ENCODE data around the gene UFM1.
A peak's percentile ranks its signal among the peaks of the same experiment; 100 is the strongest.
"Not testable (repeated sequence)": the region's sequence is repeated elsewhere in the genome, so short reads cannot be mapped to it uniquely, and the experiment has no call there.

The UFM1 gene

GRCh38 chr13:38365661-38366060 is 16.0 kb downstream of the UFM1 start:
- no peak for DNase-seq (ENCODE audit: low read depth in 2 of 2)

DNA sequence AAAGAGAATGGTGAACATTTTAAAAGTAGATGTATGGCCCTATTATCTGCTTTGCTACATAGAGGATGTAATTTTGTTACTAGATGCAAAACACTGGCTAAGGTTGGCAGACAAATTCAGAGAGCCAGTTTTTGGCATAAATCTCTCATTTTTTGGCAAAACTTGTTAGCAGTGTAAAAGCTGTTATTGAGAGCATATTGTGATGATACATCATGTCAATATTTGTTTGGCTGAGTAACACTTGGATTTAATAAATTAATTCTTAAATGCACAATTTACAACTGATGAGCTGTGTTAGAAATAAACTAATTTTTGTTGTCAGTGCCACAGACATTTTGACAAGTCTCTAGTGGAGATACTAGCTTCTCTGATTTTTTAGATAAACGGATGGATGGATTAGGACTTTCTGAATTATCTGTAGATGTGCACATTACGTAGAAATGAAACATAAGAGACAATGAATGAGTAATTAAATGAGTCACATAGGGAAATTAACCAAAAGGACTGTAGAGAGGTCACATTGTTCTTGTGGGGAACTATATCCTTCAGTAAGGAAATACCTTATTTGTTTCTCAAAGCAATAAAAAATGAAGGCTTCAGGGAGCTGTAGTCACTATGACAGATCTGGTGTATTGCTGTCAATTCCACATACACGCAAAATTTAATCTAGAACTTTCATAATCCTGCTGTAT is 17.4 kb downstream of the UFM1 start:
- DNase-seq (ENCODE audit: low read depth in 2 of 2) = no peak

- DNase-seq (ENCODE audit: low read depth in 2 of 2) = no peak
Observed at GRCh38 chr13:38369058-38369457, 19.4 kb downstream of the UFM1 start.

- DNase-seq (ENCODE audit: low read depth in 2 of 2) = not testable (repeated sequence)
Observed at GRCh38 chr13:38370096-38370495, 20.4 kb downstream of the UFM1 start.

GRCh38 chr13:38372820-38373383 is 23.3 kb downstream of the UFM1 start:
- DNase-seq (ENCODE audit: low read depth in 2 of 2) = no peak

DNA sequence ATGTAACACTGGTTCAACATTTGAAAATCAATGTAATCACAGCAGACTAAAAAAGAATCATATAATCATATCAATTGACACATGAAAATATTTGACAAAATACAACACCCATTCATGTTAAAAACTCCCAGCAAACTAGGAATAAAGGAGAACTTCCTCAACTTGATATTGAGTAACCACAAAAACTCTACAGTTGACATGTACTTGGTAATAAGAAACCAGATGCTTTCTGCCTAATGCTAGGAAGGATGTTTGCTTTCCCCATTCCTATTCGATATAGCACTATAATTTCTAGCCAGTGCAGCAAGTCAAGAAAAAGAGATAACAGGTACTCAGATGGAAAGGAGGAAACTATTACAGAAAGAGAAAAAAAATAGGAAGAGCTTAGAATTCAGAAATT is 26.9 kb downstream of the UFM1 start:
- no peak for DNase-seq (ENCODE audit: low read depth in 2 of 2)

GRCh38 chr13:38381890-38382289 is 32.2 kb downstream of the UFM1 start:
- no peak for DNase-seq (ENCODE audit: low read depth in 2 of 2)

- no peak for DNase-seq (ENCODE audit: low read depth in 2 of 2)
Observed at GRCh38 chr13:38382946-38383345, 33.3 kb downstream of the UFM1 start.

DNA sequence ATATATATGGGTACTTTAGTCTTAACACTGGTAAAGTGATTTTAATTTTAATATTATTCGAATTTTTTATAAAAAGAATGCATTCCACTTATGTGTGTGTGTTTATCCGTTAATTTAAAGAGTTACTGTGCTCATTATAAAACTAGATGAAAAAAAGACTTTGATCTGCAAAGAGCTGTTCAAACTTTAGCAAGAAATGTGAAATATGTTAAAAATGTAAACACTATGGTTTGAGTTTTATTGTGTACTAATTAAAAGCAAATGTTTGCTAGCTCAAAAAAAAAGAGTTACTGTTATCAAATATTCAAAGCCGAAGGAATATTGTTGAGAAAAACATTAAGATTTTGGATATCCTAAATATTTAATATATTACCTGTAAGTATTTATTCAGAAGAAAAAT is 34.5 kb downstream of the UFM1 start:
- no peak for DNase-seq (ENCODE audit: low read depth in 2 of 2)

DNA sequence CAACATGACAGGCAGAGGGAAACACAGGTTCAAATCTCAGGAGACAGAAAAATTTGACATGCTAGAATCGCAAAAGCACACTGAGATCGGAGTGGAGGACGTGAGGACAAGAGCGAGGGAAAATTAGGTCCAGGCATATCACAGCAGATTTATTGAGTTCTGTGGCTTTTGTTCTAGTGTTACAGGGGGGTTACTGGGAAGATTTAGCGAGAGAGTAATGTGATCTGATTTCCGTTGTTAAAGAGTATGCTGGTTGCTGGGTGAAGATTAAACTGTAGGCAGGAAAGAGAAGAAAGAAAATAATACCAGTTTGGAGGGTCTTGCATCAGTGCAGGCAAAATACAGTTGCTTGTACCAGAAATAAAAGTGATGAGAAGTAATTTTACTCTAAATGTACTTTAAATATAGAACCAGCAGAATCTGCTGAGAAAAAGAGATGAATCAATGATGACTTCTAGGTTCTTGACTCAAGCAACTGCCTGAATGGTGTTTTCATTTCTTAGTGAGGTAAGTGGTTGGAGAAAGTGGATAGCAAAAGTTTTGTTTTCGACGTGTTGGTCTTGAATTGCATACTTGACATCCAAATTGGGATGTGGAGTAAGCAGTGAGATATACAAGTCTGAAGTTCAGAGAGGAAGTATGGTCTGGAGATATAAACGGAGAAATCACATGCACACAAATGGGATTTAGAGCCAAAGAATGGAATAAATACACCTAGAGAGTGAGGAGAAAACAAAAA is 35.7 kb downstream of the UFM1 start:
- no peak for DNase-seq (ENCODE audit: low read depth in 2 of 2)

GRCh38 chr13:38386421-38386820 is 36.8 kb downstream of the UFM1 start:
- no peak for DNase-seq (ENCODE audit: low read depth in 2 of 2)

GRCh38 chr13:38391341-38391740 is 41.7 kb downstream of the UFM1 start:
- DNase-seq (ENCODE audit: low read depth in 2 of 2) = no peak

GRCh38 chr13:38394777-38395496 is 45.3 kb downstream of the UFM1 start:
- peak in 1 of 2 experiments; percentile 45 for DNase-seq (ENCODE audit: low read depth in 2 of 2)

DNA sequence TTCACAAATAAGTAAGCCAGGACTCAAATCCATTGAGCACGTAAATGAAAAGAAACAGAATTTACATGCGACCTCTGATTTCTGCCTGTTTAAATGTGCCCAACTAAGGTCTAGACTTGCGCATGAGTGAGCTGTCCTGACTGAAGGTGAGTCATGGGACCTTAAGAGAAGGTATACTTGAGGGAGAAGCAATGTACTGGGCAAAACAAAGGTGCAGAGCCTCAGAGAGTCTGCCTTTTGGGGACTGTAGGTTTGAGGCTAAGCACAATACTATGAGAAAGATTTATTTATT is 45.8 kb downstream of the UFM1 start:
- DNase-seq (ENCODE audit: low read depth in 2 of 2) = no peak

DNA sequence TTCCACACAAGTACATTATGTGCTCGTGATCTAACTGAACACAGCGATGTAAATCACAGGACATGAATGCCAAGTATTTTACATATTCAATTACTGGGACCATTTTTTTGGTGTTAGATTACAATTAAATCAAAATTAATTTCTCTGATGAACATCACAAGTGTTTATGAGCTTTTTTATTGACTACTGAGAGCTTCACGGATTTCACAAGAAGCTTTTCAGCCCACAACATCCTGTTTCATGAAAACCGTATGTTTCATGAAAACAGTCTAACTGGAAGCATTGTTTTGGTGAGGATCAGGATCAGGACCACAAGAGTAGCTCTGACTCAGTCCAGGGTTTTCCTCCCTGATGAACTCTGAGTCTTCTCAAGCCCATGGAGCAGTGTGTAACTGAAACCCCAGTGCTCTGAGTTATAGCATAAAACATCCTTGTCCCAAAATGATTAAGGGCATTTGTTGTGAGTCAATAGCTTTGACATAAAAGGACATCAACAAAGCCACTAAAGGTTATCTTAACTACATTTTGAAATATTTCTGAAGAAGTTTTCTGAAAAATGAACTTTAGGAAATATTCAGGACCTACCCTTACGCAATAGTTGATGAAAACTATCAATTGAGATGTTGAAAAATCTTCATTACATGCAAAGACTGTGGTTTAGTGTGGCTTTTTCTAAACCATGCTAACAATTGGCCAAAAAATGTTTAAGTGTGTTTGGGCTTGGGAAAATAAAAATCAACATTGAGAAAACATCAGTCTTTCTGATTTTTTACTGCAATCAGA is 49.3 kb downstream of the UFM1 start:
- DNase-seq (ENCODE audit: low read depth in 2 of 2) = peak; percentile 80

- no peak for DNase-seq (ENCODE audit: low read depth in 2 of 2)
Observed at GRCh38 chr13:38399535-38399934, 49.9 kb downstream of the UFM1 start.

GRCh38 chr13:38401276-38401675 is 51.6 kb downstream of the UFM1 start:
- no peak for DNase-seq (ENCODE audit: low read depth in 2 of 2)

DNA sequence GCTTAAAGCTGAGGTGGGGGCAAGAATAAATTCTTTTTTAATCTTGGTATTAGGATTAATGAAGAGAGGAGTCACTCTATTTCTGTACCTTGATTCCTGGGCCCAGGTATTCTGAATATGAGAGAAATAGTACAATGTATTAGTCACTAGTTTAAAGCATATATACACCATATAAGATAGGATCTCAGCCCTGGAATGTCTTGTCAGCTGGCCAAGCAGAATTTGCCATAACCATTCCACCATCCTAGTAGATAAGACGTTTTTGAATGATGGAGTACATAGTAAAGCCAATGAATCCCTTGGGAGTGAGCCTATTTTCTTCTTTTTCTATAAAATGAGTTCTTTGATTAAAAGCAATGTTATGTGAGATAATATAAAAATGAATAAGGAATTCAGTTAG is 55.6 kb downstream of the UFM1 start:
- no peak for DNase-seq (ENCODE audit: low read depth in 2 of 2)

GRCh38 chr13:38409771-38410170 is 60.1 kb downstream of the UFM1 start:
- no peak for DNase-seq (ENCODE audit: low read depth in 2 of 2)

GRCh38 chr13:38412266-38412665 is 62.6 kb downstream of the UFM1 start:
- no peak for DNase-seq (ENCODE audit: low read depth in 2 of 2)
